Measurements from ENCODE around the gene AMPH.

- no peak for TF ChIP-seq CTCF (IDR thresholded peaks at IDR 0.05 in 2 of 3, conservative IDR thresholded peaks at IDR 0.05 in 1 of 3; ENCODE audit: insufficient read depth in 2 of 3, low read depth in 1 of 3, low read length in 3 of 3)
- no peak for TF ChIP-seq SMARCE1 (IDR thresholded peaks at IDR 0.05)
- no peak for TF ChIP-seq YY1 (IDR thresholded peaks at IDR 0.05; ENCODE audit: borderline replicate concordance in 1 of 3, control insufficient read depth in 1 of 3, extremely low read depth in 1 of 3, insufficient read depth in 3 of 3, insufficient read length in 1 of 3, insufficient replicate concordance in 2 of 3, low read depth in 1 of 3, low read length in 2 of 3)
- no peak for TF ChIP-seq DACH1 (IDR thresholded peaks at IDR 0.05; ENCODE audit: partially characterized antibody)
- no peak for TF ChIP-seq HCFC1 (IDR thresholded peaks at IDR 0.05; ENCODE audit: low read depth, low read length)
- no peak for TF ChIP-seq EZH2 (IDR thresholded peaks at IDR 0.05; ENCODE audit: borderline replicate concordance, low read depth, low read length)
- no peak for TF ChIP-seq NR4A1 (CRISPR knock-in tag; IDR thresholded peaks at IDR 0.05)
- TF ChIP-seq NR4A1 (tag; IDR thresholded peaks at IDR 0.05) = no peak
- no peak for TF ChIP-seq MNT (conservative IDR thresholded peaks at IDR 0.05)
- no peak for TF ChIP-seq CBX2 (IDR thresholded peaks at IDR 0.05; ENCODE audit: insufficient read depth, low read length, poor library complexity, severe bottlenecking)
- no peak for TF ChIP-seq HINFP (tag; conservative IDR thresholded peaks at IDR 0.05; ENCODE audit: low read depth)
- no peak for TF ChIP-seq IRF1 (CRISPR knock-in tag; IDR thresholded peaks at IDR 0.05; ENCODE audit: borderline replicate concordance)
- no peak for TF ChIP-seq ARID2 (IDR thresholded peaks at IDR 0.05)
- TF ChIP-seq FOXA1 (IDR thresholded peaks at IDR 0.05; ENCODE audit: borderline replicate concordance) = no peak
These were observed 199.1 kb downstream of the AMPH start for GRCh38 chr7:38432080-38432479.

Data from K562 (cell line).